HepG2 (cell line): ENCODE results near the gene SMAD7. TPM values are rescaled to one million over a fixed set of nuclear protein-coding genes. Genes with fewer than 3 reads are reported as not detected.
A peak's percentile ranks its signal among the peaks of the same experiment; 100 is the strongest.

Experiments
- ARNTL ChIP-seq: sonication (generic); formaldehyde crosslinking; IDR thresholded peaks from 2 replicates; pipeline ENCODE4 v1.4.0; 2020; ENCODE audit warnings: mild to moderate bottlenecking, missing genetic modification reagents
- ASH2L ChIP-seq: fragments of 300-600, 200-600 bp; sonication (generic); IDR thresholded peaks from 2 replicates; pipeline ENCODE4 v1.7.0; 2017; ENCODE audit warnings: low read depth, mild to moderate bottlenecking, moderate library complexity, mixed read lengths, low read length; ENCODE audit not compliant: insufficient read length
- HNF4G ChIP-seq, 2 experiments: sonication (generic) in 1 of 2; formaldehyde crosslinking in 1 of 2; IDR thresholded peaks; 2 replicates each; pipeline versions ENCODE4 v1.4.0 to v1.6.1; 2011 to 2020; ENCODE audit warnings: borderline replicate concordance in 2 of 2, low read depth in 2 of 2, mild to moderate bottlenecking in 2 of 2, low read length in 1 of 2, missing genetic modification reagents in 1 of 2, moderate library complexity in 1 of 2
- HOXA7 ChIP-seq: sonication (generic); formaldehyde crosslinking; IDR thresholded peaks from 2 replicates; pipeline ENCODE4 v1.8.1; 2022; ENCODE audit warnings: mild to moderate bottlenecking, missing genetic modification reagents, moderate library complexity
- IKZF1 ChIP-seq: fragments of 450-650 bp; IDR thresholded peaks from 2 replicates; pipeline ENCODE4 v1.7.1; 2016
- IRF2 ChIP-seq: IDR thresholded peaks from 2 replicates; pipeline ENCODE4 v1.6.1; 2018; ENCODE audit warnings: missing genetic modification reagents, missing compliant biosample characterization
- JUNB ChIP-seq: sonication (generic); formaldehyde crosslinking; IDR thresholded peaks from 2 replicates; pipeline ENCODE4 v1.8.0; 2022; ENCODE audit warnings: missing genetic modification reagents, mild to moderate bottlenecking, borderline replicate concordance
- MTA1 ChIP-seq: sonication (generic); formaldehyde crosslinking; IDR thresholded peaks from 2 replicates; pipeline ENCODE4 v1.4.0; 2020; ENCODE audit warnings: missing genetic modification reagents, mild to moderate bottlenecking, borderline replicate concordance
- PHF20 ChIP-seq: sonication (generic); formaldehyde crosslinking; IDR thresholded peaks from 2 replicates; pipeline ENCODE4 v1.5.0; 2020; ENCODE audit warnings: mild to moderate bottlenecking, missing genetic modification reagents
- POLR2A ChIP-seq, 2 experiments: IDR thresholded peaks; 2 replicates each; pipeline ENCODE4 v1.6.1; 2011; ENCODE audit warnings: low read depth in 2 of 2, low read length in 2 of 2, mild to moderate bottlenecking in 1 of 2, moderate library complexity in 1 of 2; ENCODE audit not compliant: insufficient read depth in 1 of 2
- SMC3 ChIP-seq: IDR thresholded peaks from 2 replicates; pipeline ENCODE4 v1.6.1; 2011; ENCODE audit warnings: low read length, improper control_type of control experiment
- TBX2 ChIP-seq: sonication (generic); formaldehyde crosslinking; IDR thresholded peaks from 2 replicates; pipeline ENCODE4 v1.5.0; 2020; ENCODE audit warnings: missing genetic modification reagents, mild to moderate bottlenecking, borderline replicate concordance
- THAP11 ChIP-seq: IDR thresholded peaks from 2 replicates; pipeline ENCODE4 v1.6.1; 2016; ENCODE audit warnings: missing biosample characterization, missing genetic modification reagents
- ZFP90 ChIP-seq: sonication (generic); formaldehyde crosslinking; IDR thresholded peaks from 2 replicates; pipeline ENCODE4 v1.8.0; 2022; ENCODE audit warnings: missing genetic modification reagents, mild to moderate bottlenecking, inconsistent platforms, borderline replicate concordance
- ZNF263 ChIP-seq: sonication (generic); formaldehyde crosslinking; IDR thresholded peaks from 2 replicates; pipeline ENCODE4 v1.4.0; 2020; ENCODE audit warnings: missing genetic modification reagents
- ZNF282 ChIP-seq: fragments of 450-650 bp; IDR thresholded peaks from 2 replicates; pipeline ENCODE4 v1.6.1; 2018; ENCODE audit not compliant: partially characterized antibody
- ZNF577 ChIP-seq: sonication (generic); formaldehyde crosslinking; IDR thresholded peaks from 2 replicates; pipeline ENCODE4 v1.4.0; 2020; ENCODE audit warnings: mild to moderate bottlenecking, low read depth, missing genetic modification reagents, borderline replicate concordance
- ZNF724P ChIP-seq: sonication (generic); formaldehyde crosslinking; IDR thresholded peaks from 2 replicates; pipeline ENCODE4 v1.8.0; 2022; ENCODE audit warnings: missing genetic modification reagents, borderline replicate concordance
- polyA plus RNA-seq, 8 experiments: library from polyadenylated mRNA; depleted of rRNA in 3 of 8; stranded (reverse) in 7 of 8; unstranded in 1 of 8; fragments of >200 nt; fragmentation: Illumina TruSeq in 4 of 8; extraction: Trizol in 4 of 8; gene quantifications; 2 replicates each; pipeline versions ENCODE4 v1.2.1 to v1.2.3, GENCODE V29; 2011 to 2016; ENCODE audit warnings: low read depth in 4 of 8, missing spikeins in 1 of 8, mixed read lengths in 1 of 8; ENCODE audit not compliant: insufficient read depth in 1 of 8
- total RNA-seq, 5 experiments: library from RNA; depleted of rRNA; stranded (reverse); fragments of >200 nt; fragmentation: Illumina TruSeq; extraction: Trizol; gene quantifications; 2 replicates each; pipeline ENCODE4 v1.2.3, GENCODE V29; 2016; ENCODE audit warnings: low read depth in 1 of 5
- TF ChIP-seq, protein P1 (sequence below): sonication (generic); formaldehyde crosslinking; IDR thresholded peaks from 2 replicates; pipeline ENCODE4 v1.9.0; 2021; ENCODE audit warnings: mild to moderate bottlenecking, missing genetic modification reagents
- TF ChIP-seq, protein P2 (sequence below): sonication (generic); formaldehyde crosslinking; IDR thresholded peaks from 2 replicates; pipeline ENCODE4 v1.4.0; 2020; ENCODE audit warnings: missing genetic modification reagents, borderline replicate concordance

The SMAD7 gene
- total and polyA plus RNA-seq, 2 of the 13 experiments (the other 11 are each of a cell fraction or from before 2014, with no cell fraction given), result 17.4 to 24.7 TPM

- TF ChIP-seq, protein P1, sequence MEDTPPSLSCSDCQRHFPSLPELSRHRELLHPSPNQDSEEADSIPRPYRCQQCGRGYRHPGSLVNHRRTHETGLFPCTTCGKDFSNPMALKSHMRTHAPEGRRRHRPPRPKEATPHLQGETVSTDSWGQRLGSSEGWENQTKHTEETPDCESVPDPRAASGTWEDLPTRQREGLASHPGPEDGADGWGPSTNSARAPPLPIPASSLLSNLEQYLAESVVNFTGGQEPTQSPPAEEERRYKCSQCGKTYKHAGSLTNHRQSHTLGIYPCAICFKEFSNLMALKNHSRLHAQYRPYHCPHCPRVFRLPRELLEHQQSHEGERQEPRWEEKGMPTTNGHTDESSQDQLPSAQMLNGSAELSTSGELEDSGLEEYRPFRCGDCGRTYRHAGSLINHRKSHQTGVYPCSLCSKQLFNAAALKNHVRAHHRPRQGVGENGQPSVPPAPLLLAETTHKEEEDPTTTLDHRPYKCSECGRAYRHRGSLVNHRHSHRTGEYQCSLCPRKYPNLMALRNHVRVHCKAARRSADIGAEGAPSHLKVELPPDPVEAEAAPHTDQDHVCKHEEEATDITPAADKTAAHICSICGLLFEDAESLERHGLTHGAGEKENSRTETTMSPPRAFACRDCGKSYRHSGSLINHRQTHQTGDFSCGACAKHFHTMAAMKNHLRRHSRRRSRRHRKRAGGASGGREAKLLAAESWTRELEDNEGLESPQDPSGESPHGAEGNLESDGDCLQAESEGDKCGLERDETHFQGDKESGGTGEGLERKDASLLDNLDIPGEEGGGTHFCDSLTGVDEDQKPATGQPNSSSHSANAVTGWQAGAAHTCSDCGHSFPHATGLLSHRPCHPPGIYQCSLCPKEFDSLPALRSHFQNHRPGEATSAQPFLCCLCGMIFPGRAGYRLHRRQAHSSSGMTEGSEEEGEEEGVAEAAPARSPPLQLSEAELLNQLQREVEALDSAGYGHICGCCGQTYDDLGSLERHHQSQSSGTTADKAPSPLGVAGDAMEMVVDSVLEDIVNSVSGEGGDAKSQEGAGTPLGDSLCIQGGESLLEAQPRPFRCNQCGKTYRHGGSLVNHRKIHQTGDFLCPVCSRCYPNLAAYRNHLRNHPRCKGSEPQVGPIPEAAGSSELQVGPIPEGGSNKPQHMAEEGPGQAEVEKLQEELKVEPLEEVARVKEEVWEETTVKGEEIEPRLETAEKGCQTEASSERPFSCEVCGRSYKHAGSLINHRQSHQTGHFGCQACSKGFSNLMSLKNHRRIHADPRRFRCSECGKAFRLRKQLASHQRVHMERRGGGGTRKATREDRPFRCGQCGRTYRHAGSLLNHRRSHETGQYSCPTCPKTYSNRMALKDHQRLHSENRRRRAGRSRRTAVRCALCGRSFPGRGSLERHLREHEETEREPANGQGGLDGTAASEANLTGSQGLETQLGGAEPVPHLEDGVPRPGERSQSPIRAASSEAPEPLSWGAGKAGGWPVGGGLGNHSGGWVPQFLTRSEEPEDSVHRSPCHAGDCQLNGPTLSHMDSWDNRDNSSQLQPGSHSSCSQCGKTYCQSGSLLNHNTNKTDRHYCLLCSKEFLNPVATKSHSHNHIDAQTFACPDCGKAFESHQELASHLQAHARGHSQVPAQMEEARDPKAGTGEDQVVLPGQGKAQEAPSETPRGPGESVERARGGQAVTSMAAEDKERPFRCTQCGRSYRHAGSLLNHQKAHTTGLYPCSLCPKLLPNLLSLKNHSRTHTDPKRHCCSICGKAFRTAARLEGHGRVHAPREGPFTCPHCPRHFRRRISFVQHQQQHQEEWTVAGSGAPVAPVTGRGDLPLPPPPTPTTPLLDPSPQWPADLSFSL (CRISPR knock-in tag), result no peak
- peak; percentile 68 for TF ChIP-seq ZNF263 (CRISPR knock-in tag)
- TF ChIP-seq PHF20 (CRISPR knock-in tag), result no peak
- no peak for TF ChIP-seq ZFP90
- TF ChIP-seq HOXA7 (CRISPR knock-in tag), result no peak
- TF ChIP-seq JUNB (CRISPR knock-in tag), result no peak; the same call in 1 of the 2 replicates
- TF ChIP-seq HNF4G (IDR thresholded peaks at IDR 0.05; ENCODE audit: borderline replicate concordance, low read depth, low read length), result peak; percentile 70; the same call in 1 of the 2 replicates
- no peak for TF ChIP-seq HNF4G (CRISPR knock-in tag; IDR thresholded peaks at IDR 0.05; ENCODE audit: borderline replicate concordance, low read depth)
- TF ChIP-seq ZNF282, result no peak
- peak; percentile 25; the same call in 1 of the 2 replicates for TF ChIP-seq THAP11 (CRISPR knock-in tag)
- TF ChIP-seq SMC3, result 0 out of 2 replicates have a peak, but pooled peaks have one; percentile 17
- TF ChIP-seq ARNTL (CRISPR knock-in tag), result peak; percentile 49; the same call in 1 of the 2 replicates
- no peak for TF ChIP-seq IKZF1
- peak; percentile 61; the same call in 1 of the 2 replicates for TF ChIP-seq IRF2 (CRISPR knock-in tag)
- TF ChIP-seq MTA1 (CRISPR knock-in tag), result no peak
- no peak for TF ChIP-seq ZNF724P (CRISPR knock-in tag)
- TF ChIP-seq TBX2 (CRISPR knock-in tag), result peak; percentile 63
- TF ChIP-seq ZNF577 (CRISPR knock-in tag), result no peak
- TF ChIP-seq, protein P2, sequence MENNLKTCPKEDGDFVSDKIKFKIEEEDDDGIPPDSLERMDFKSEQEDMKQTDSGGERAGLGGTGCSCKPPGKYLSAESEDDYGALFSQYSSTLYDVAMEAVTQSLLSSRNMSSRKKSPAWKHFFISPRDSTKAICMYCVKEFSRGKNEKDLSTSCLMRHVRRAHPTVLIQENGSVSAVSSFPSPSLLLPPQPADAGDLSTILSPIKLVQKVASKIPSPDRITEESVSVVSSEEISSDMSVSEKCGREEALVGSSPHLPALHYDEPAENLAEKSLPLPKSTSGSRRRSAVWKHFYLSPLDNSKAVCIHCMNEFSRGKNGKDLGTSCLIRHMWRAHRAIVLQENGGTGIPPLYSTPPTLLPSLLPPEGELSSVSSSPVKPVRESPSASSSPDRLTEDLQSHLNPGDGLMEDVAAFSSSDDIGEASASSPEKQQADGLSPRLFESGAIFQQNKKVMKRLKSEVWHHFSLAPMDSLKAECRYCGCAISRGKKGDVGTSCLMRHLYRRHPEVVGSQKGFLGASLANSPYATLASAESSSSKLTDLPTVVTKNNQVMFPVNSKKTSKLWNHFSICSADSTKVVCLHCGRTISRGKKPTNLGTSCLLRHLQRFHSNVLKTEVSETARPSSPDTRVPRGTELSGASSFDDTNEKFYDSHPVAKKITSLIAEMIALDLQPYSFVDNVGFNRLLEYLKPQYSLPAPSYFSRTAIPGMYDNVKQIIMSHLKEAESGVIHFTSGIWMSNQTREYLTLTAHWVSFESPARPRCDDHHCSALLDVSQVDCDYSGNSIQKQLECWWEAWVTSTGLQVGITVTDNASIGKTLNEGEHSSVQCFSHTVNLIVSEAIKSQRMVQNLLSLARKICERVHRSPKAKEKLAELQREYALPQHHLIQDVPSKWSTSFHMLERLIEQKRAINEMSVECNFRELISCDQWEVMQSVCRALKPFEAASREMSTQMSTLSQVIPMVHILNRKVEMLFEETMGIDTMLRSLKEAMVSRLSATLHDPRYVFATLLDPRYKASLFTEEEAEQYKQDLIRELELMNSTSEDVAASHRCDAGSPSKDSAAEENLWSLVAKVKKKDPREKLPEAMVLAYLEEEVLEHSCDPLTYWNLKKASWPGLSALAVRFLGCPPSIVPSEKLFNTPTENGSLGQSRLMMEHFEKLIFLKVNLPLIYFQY (CRISPR knock-in tag), result peak; percentile 28; the same call in 1 of the 2 replicates
- peak; percentile 32 for TF ChIP-seq ASH2L
- TF ChIP-seq POLR2A (IDR thresholded peaks at IDR 0.05; ENCODE audit: insufficient read depth in 1 of 2, low read depth in 2 of 2, low read length in 2 of 2), result peak in 1 of 2 experiments; percentile 61; a peak in 2 of 4 replicates
These were observed 8.1 kb downstream of the SMAD7 start (continued) for GRCh38 chr18:48942554-48943261.
